ENCODE results near the gene CARNS1. TPM values are rescaled to one million over a fixed set of nuclear protein-coding genes. Genes with fewer than 3 reads are reported as not detected.

CARNS1 gene
- total RNA-seq, 8 experiments from 2014 or later, result 0.16 to 2.1 (median 0.67) TPM

DNA sequence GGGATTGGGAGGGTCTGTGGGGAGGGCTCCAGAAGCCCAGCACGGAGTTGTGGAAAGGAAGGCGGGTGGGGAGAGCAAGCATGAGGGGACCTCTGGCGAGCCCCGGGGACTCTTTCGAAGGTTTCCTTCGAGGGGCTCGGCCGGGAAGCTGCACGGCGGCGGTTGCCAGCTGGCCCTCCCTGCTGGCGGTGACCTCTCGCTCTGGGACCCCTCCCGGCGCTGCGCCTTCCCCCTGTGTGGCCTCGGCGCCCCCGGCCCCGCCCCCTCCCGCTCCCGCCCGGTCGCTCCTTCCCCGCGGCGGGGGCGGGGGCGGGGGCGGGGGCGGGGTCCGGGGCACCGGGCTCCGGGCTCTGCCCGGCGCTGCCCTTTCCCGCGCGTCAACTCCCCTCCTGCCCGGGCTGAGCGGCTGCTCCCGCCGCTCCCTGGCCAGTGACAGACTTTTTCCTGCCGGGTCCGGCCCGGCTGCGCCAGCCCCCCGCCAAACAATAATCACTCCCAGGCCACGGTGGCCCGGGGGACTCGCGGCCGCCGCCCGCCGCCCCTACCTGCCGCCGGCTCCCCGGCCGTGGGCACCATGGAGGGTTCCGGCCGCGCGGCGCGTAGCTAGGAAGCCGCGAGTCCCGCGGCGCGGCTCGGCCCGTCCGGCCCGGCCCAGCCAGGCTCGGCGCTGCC, 43.0 kb upstream of the CARNS1 start:
- ATAC-seq (replicated peaks in 6 of 8), result peak; percentile 5 to 44 (median 32)
- Histone ChIP-seq H3K4me3 (peak overlapping the region; percentile 49 to 57 (median 53)), H3K4me1 (replicated peaks in 1 of 2) (peaks cover 24 to 43% of the 10 kb centered on the region in 2 donors), H3K27ac (peak overlapping the region in 1 of 2 donors; percentile 86)
- in situ Hi-C loops (cut with MboI; ENCODE audit: low pct_unique_long_range_greater_than_20kb in 2 of 9, low sequenced_read_pairs in 9 of 9, unreplicated experiment in 9 of 9), result no loop called here
- no CpG with 5 or more reads among the region's 78 CpGs for WGBS, 10 experiments

DNA sequence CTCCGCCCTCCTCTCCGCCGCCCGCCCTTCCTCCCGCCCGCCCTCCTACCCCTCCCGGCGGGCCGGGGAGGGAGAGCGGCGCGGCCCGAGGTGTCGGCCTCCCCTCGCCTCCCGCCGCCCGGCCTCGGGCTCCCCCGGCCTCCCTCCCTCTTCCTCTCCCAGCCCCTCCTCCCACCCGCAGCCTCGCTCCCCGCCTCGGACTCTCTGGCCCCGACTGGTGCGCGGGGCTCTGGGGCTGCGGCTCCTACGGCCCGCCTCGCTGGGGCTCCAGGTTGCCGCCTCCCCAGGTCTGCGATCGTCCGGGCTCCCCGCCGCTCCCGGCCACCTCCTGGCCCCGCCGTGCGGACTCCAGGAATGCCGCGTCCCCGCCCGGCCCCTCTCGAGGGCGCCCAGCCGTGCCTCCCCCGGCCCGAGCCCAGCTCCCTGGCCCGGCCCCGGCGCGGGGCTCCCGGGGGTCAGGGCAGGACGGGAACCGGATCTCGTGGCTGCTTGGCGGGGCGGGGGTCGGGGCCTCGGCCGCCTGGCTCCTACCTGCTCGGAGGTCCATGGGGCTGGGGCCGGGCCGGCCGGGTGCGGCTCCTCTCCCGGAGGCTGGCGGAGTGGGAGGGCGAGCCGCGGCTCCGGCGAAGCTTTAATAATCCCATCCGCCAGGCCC, 42.4 kb upstream of the CARNS1 start, which contains the start of gene CLCF1:
TSS of gene CLCF1 (minus strand) at position 606 of the 655 bp plus-strand sequence. CDS start at position 547, 59 bp downstream.
- ATAC-seq (replicated peaks in 6 of 8), result peak; percentile 39 to 75 (median 66)
- Histone ChIP-seq H3K4me3 (peak within 1 kb of the TSS; percentile 49 to 57 (median 53)), H3K27ac (peak within 1 kb of the TSS; percentile 26 to 86), H3K4me1 (replicated peaks in 1 of 2) (peaks cover 24 to 43% of the 10 kb centered on the region in 2 donors)
- in situ Hi-C loops (cut with MboI; ENCODE audit: low pct_unique_long_range_greater_than_20kb in 2 of 9, low sequenced_read_pairs in 9 of 9, unreplicated experiment in 9 of 9), result no loop called here
- 0% methylated on average over 2 to 7 of the region's 76 CpGs; no CpG with 5 or more reads in 8 of the 10 experiments for WGBS, 10 experiments

DNA sequence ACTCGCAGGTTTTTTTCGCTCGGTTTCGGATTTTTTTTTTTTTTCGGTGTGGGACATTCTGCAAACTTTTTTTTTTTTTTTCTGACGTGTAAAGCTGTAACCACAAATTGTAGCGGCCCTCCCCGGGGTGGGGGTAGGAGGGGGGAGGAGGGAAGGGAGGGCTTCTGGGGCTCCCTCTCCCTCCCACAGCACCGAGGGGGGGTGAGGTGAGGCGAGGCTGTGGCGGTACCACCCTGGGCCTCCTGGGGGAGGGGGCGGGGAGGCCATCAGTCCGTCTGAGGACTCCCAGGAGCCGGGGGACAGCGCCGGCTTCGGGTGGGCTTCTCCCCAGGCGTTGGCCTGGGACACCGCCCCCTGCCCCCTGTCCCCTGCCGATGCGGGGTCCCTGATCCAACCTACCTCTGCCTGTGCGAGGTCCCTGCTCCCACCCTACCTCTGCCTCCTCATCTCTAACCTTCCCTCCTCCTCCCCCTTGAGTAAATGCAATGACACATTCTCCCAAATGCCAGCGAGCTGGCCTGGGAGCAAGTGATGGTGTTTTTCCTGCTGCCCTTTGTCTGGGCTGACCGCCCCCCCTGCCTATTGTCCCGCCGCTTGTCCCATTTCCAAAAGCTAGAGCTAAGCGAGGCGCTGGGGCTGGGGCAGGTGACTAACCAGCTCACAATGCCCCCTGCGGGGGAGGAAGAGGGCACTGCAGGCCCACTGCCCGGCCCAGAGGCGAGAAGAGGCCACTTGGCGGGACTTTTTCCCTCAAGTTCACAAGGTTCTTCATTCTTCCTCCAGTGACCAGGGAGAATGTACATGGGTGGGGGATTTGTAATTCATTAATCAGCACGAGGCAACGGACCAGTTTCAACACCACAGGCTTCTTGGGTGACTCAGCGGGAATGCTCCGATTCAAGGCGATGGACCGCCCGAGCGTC, 41.6 kb upstream of the CARNS1 start:
- Histone ChIP-seq H3K4me1 (replicated peaks in 1 of 2) (peaks cover 24 to 43% of the 10 kb centered on the region in 2 donors), H3K27ac (peak overlapping the region in 1 of 2 donors; percentile 86), H3K4me3 (peak overlapping the region; percentile 49 to 57 (median 53))
- 0 to 20% (median 2%) methylated on average over 1 to 14 of the region's 40 CpGs; no CpG with 5 or more reads in 2 of the 10 experiments for WGBS, 10 experiments
- peak; percentile 12 to 55 (median 46) for ATAC-seq (replicated peaks in 6 of 8)
- in situ Hi-C loops (cut with MboI; ENCODE audit: low pct_unique_long_range_greater_than_20kb in 2 of 9, low sequenced_read_pairs in 9 of 9, unreplicated experiment in 9 of 9), result no loop called here

DNA sequence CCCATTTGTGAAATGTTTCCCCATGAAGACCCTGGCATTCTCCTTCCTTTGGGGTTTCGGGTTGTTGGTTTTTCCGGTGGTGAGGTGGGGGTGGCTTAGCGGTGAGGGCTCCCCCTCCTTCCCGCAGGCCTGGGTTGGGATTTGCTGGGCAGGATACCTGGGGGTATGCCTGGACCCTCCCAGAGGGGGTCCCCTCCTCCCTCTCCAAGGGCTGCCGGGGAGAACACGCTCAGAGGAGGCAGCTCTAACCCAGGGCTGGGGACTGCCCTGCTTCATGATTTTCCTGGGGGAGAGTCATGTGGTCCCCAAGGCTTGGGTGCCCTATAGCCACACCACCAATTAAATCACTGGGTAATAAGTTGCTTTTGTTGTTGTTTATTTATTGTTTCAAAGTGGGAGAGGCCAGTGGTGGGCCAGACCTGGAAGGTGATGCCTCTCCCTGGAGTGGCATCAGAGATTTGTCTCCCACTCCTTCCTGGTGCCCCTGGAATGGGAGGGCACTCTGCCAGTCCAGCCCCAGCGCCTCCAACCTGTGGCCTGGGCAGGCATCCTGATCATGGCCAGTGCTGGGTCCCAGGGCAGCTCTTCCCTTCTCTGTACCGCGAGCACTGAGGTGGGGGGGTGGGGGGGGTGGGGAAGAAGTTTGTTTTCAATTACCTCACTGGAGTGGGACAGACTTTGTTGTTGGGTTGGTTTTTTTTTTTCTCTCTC, 40.8 kb upstream of the CARNS1 start:
- 20 to 25% methylated on average over 1 to 2 of the region's 9 CpGs; no CpG with 5 or more reads in 8 of the 10 experiments for WGBS, 10 experiments
- no peak for ATAC-seq (replicated peaks in 6 of 8)
- H3K4me1 ChIP-seq (replicated peaks in 1 of 2), result peaks cover 24 to 44% of the 10 kb centered on the region in 2 donors
- H3K27ac ChIP-seq, result no peak overlapping the region
- peak overlapping the region in 3 of 5 donors; percentile 51 to 57 (median 53) for H3K4me3 ChIP-seq
- in situ Hi-C loops (cut with MboI; ENCODE audit: low pct_unique_long_range_greater_than_20kb in 2 of 9, low sequenced_read_pairs in 9 of 9, unreplicated experiment in 9 of 9), result loop anchor here in 1 of 9 experiments (25.0 kb wide), 1 partner anchor 113 kb away; the partner anchor contains the start of gene AIP

DNA sequence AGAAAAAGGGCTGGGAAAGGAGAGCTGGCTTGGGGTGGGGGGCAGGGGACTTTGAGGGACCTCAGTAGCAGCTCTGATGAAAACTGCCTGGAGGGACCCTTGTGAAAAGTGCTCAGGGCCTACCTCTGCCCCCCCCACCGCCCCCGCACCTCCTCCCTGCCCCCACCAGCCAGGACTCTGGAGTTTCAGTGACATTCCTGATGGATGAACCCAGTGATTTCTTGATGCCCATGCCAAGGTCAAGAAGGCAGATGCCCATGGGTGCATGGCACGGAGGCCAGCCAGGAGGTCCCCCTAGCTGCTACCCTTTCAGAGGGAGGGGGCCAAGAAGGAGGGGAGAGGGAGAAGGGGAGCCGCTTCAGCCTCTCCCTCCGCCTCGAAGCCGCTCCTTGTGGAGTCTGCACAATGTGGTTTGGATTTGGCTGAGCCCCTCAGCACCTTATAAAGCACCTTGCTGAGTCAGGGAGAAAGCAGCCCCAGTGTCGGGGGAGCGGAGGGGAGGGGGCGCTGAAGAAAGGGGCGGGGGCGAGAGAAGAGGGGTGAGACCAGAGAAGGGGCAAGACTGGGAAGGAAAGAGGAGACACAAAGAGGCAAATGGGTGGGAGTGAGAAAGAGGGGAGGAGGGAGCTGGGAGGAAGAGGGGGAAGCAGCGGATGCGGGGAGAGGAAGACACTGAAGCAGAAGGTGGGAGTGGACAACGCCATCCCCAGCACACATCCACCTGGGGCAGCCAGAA, 40.0 kb upstream of the CARNS1 start:
- peaks cover 24 to 40% of the 10 kb centered on the region in 2 donors for H3K4me1 ChIP-seq (replicated peaks in 1 of 2)
- H3K27ac ChIP-seq, result no peak overlapping the region
- H3K4me3 ChIP-seq, result no peak overlapping the region
- 0% methylated on average over 5 of the region's 15 CpGs; no CpG with 5 or more reads in 9 of the 10 experiments for WGBS, 10 experiments
- in situ Hi-C loops (cut with MboI; ENCODE audit: low pct_unique_long_range_greater_than_20kb in 2 of 9, low sequenced_read_pairs in 9 of 9, unreplicated experiment in 9 of 9), result loop anchor here in 1 of 9 experiments (25.0 kb wide), 1 partner anchor 112 kb away; the partner anchor contains the start of gene AIP
- ATAC-seq (replicated peaks in 6 of 8), result no peak

DNA sequence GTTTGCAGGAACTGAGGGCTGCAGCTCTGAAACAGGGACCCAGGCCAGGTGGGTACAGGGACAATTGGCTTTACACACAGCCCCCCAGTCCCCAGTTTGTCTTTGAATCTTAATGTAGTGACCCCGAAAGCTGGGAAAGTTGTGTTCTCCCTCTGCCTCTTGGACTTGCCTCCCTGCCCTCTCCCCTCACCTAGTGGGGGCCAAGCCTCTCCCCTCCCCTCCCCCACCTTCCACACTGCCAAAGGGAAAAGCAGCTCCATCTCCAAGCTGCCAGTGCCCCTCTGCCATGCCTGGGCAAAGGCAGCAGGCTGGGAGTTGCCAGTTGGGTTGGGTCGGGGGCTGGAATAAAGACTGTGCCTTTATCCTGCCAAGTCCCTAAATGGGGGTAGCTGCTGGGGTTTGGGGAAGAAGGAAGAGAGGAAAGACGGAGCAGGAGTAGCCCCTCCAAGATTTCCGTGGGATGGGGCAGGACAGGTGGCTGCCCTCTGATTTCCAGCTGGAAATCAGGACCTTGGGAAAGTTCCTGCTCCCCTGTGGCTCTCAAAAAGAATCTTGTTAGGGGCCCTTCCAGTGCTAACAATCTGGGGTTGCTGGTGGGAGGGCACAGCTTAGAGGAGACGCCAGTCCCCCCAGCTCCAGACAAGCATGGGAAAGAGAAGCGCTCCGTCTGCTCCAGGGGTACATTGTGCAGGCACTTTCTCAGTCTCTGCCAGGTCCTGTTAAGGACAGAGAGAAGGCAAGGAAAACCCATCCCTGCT, 39.2 kb upstream of the CARNS1 start:
- in situ Hi-C loops (cut with MboI; ENCODE audit: low pct_unique_long_range_greater_than_20kb in 2 of 9, low sequenced_read_pairs in 9 of 9, unreplicated experiment in 9 of 9), result loop anchor here in 1 of 9 experiments (25.0 kb wide), 1 partner anchor 111 kb away; the partner anchor contains the start of gene AIP
- no peak for ATAC-seq (replicated peaks in 6 of 8)
- Histone ChIP-seq H3K4me3 (no peak overlapping the region), H3K27ac (no peak overlapping the region), H3K4me1 (replicated peaks in 1 of 2) (peaks cover 22 to 33% of the 10 kb centered on the region in 2 donors)
- WGBS, 10 experiments, result 29 to 100% (median 83%) methylated on average over 1 to 3 of the region's 7 CpGs; no CpG with 5 or more reads in 5 of the 10 experiments

DNA sequence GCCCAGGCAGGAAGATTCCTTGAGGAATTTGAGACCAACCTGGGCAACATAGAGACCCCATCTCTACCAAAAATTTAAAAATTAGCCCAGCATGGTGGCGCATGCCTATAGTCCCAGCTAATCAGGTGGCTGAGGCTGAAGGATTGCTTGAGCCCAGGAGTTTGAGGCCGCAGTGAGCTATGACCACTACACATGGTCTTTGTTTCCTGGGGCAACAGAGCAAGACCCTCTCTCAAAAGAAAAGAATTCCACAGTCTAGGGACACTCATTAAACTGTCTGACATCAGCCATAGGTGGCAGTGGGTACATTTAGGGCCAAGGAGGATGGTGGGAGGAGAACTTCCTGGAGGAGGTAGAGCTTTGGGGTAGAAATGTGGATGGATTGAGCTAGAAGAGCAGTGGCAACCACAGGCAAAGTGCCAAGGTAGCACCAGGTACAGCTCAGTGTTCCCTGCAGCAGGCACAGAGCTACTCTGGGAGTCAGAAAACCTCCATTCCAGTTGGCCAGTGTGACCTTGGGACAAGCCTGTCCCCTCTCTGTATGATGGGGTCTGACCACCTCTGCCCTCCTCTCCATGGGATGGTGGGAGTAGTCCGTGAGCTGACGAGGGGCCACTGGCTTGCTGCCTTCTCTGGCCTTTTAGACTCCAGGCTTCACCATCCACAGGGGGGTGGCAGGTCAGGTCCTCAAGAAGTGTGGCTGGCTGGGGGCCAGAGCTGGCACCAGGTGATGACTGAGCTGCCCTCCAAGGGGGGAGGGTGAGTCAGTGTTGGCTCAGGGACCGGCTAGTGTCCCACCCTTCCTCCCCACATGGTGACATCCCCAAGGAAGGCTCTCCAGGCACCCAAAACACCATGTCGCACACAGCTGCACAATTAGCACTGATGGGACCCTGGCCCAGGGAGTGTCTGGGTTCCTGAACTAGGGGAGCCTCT, 38.3 kb upstream of the CARNS1 start:
- Histone ChIP-seq H3K27ac (no peak overlapping the region), H3K4me3 (no peak overlapping the region), H3K4me1 (replicated peaks in 1 of 2) (peaks cover 13 to 24% of the 10 kb centered on the region in 2 donors)
- no peak for ATAC-seq (replicated peaks in 6 of 8)
- 40 to 88% (median 63%) methylated on average over 1 to 2 of the region's 6 CpGs; no CpG with 5 or more reads in 6 of the 10 experiments for WGBS, 10 experiments
- in situ Hi-C loops (cut with MboI; ENCODE audit: low pct_unique_long_range_greater_than_20kb in 2 of 9, low sequenced_read_pairs in 9 of 9, unreplicated experiment in 9 of 9), result loop anchor here in 1 of 9 experiments (25.0 kb wide), 1 partner anchor 110 kb away; the partner anchor contains the start of gene AIP

DNA sequence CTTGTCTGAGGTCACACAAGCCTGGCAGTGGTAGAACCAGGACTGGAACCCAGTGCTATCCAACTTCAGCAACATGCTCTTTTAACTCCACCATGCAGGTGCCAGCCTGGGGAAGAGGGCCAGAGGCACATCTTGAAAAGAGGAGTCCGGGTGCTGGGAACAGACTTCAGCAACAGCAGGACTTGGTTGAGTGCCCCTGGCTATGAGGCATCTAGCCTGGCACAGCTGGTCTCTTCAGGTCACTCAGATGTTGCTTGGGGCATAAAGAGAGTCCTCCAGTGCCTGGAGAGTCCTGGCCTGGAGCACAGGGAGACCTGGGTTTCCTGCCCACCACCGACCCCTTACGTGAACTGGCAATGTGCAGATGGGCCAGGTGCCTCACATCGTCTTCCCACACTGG, 36.9 kb upstream of the CARNS1 start:
- Histone ChIP-seq H3K4me1 (replicated peaks in 1 of 2) (peaks cover 12 to 22% of the 10 kb centered on the region in 2 donors), H3K4me3 (no peak overlapping the region), H3K27ac (no peak overlapping the region)
- in situ Hi-C loops (cut with MboI; ENCODE audit: low pct_unique_long_range_greater_than_20kb in 2 of 9, low sequenced_read_pairs in 9 of 9, unreplicated experiment in 9 of 9), result loop anchor here in 1 of 9 experiments (25.0 kb wide), 1 partner anchor 109 kb away; the partner anchor contains the start of gene AIP
- no peak for ATAC-seq (replicated peaks in 6 of 8)
- 43 to 100% (median 90%) methylated on average over 1 to 3 of the region's 4 CpGs; no CpG with 5 or more reads in 6 of the 10 experiments for WGBS, 10 experiments

DNA sequence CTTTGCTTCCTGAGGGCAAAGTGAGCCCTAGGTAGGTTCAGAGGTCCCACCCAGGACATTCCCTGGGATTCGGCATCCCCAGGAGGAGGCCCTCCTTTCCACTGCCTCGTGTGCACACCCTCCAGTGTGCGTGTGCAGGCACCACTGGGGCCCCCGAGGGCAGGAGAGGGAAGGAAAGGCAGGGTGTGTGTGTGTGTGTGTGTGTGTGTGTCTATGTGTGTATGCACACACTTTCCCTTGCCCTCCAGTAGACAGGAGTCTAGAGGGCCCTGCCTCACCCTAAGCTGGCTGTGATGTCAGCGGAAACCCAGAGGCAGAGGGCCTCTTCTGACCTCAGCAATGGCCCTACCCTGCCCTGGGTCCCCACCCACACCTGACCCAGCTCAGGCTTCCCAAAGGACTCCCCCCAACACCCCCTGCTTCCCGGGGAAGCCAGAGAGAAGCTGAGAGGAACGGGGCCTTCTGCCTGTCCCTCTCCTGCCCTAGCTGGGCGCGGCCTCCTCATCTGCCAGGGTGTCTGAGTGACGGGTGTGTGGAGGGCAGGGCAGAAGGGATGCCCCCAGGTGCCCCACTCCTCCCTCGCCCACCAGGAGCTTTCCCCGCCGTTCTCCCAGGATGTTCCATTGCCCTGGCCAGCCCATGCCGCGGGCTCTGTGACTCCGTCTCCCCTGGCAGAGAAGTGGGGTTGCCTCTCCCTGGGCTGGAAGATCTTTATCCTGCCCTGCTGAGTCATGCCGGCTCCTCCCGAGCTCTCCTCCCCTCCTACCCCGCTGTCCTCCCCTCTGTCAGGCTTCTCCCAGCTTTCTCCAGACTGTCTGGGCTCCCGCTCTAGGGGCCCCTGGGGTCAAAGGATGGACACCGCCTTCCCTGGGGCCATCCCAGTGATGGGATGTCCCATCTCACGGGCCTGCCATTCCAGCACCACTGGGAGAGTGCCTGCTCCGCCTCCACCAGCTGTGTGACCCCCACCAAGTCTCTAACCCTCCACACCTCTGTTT, 36.1 kb upstream of the CARNS1 start:
- H3K27ac ChIP-seq, result no peak overlapping the region
- WGBS, 10 experiments, result 33 to 100% (median 100%) methylated on average over 1 to 4 of the region's 23 CpGs; no CpG with 5 or more reads in 7 of the 10 experiments
- in situ Hi-C loops (cut with MboI; ENCODE audit: low pct_unique_long_range_greater_than_20kb in 2 of 9, low sequenced_read_pairs in 9 of 9, unreplicated experiment in 9 of 9), result loop anchor here in 1 of 9 experiments (25.0 kb wide), 1 partner anchor 108 kb away; the partner anchor contains the start of gene AIP
- no peak overlapping the region for H3K4me3 ChIP-seq
- H3K4me1 ChIP-seq (replicated peaks in 1 of 2), result peaks cover 4 to 20% of the 10 kb centered on the region in 2 donors
- ATAC-seq (replicated peaks in 6 of 8), result peak in 7 of 8 experiments; percentile 35 to 81 (median 50)
